GM13976 (cell line): ENCODE data around the gene MIPOL1.

Source experiments
- DNase-seq: peaks from one replicate; pipeline ENCODE4 v3.0.0; 2012; ENCODE audit warnings: low spot score
- CTCF ChIP-seq: IDR thresholded peaks from 2 replicates; pipeline ENCODE4 v1.5.1; 2012; ENCODE audit warnings: borderline replicate concordance, mild to moderate bottlenecking; ENCODE audit not compliant: insufficient read depth; ENCODE audit errors: extremely low read depth, missing control alignments, control extremely low read depth
- in situ Hi-C: fragments of 300-500 bp; cut with MboI; formaldehyde crosslinking; loops from one replicate; pipeline ENCODE4 v1.12.0; 2022; ENCODE audit warnings: low sequenced_read_pairs, mixed read lengths, inconsistent platforms; ENCODE audit not compliant: unreplicated experiment

Gene MIPOL1

GRCh38 chr14:37464192-37464858, 266.6 kb downstream of the MIPOL1 start:
- in situ Hi-C loops, result no loop called here
- no peak for DNase-seq
- TF ChIP-seq CTCF, result no peak

GRCh38 chr14:37466003-37466622, 268.4 kb downstream of the MIPOL1 start:
- in situ Hi-C loops, result no loop called here
- no peak for DNase-seq
- no peak for TF ChIP-seq CTCF

- no peak for TF ChIP-seq CTCF
- DNase-seq, result no peak
- in situ Hi-C loops, result no loop called here
These were observed 268.9 kb downstream of the MIPOL1 start for GRCh38 chr14:37466623-37467088.

GRCh38 chr14:37469650-37470049, 271.9 kb downstream of the MIPOL1 start:
- TF ChIP-seq CTCF, result no peak
- no peak for DNase-seq
- in situ Hi-C loops, result no loop called here

GRCh38 chr14:37470251-37470650, 272.5 kb downstream of the MIPOL1 start:
- DNase-seq, result no peak
- TF ChIP-seq CTCF, result no peak
- in situ Hi-C loops, result no loop called here

GRCh38 chr14:37472906-37473305, 275.2 kb downstream of the MIPOL1 start:
- in situ Hi-C loops, result no loop called here
- no peak for TF ChIP-seq CTCF
- DNase-seq, result no peak
